ENCODE results near the gene USP36. TPM values are rescaled to one million over a fixed set of nuclear protein-coding genes. Genes with fewer than 3 reads are reported as not detected.

Gene USP36
- total and polyA plus RNA-seq, 9 of the 15 experiments (the other 6 are each of a cell fraction or from before 2014, with no cell fraction given) = 6.4 to 72.8 (median 22.5) TPM

GRCh38 chr17:78764871-78765270 is 75.7 kb downstream of the USP36 start (continued):
- TF ChIP-seq JUNB (CRISPR knock-in tag; conservative IDR thresholded peaks at IDR 0.05) = no peak
- no peak for TF ChIP-seq CUX1 (CRISPR knock-in tag; IDR thresholded peaks at IDR 0.05)
- no peak for TF ChIP-seq ATF7 (IDR thresholded peaks at IDR 0.05)

- no TSS peak for BruUV-seq (replicated peaks)
- H3K4me1 ChIP-seq (replicated peaks in 1 of 2; ENCODE audit: control insufficient read depth in 2 of 2, insufficient read depth in 2 of 2, low read length in 2 of 2) = peaks cover 11 to 15% of the 10 kb centered on the region in 2 experiments; a peak in 4 of 5 replicates
- ChIA-PET CTCF (ENCODE audit: low intra/inter-chr PET ratio) (no interaction called here), POLR2A (no interaction called here)
- H3K27me3 ChIP-seq (ENCODE audit: control insufficient read depth in 2 of 2, insufficient read depth in 2 of 2, low read length in 2 of 2) = no peaks in the 10 kb centered on the region
- H3K4me2 ChIP-seq (ENCODE audit: insufficient read depth, low read length) = no peak overlapping the region
- H3K9ac ChIP-seq (ENCODE audit: insufficient read depth in 1 of 2, low read depth in 2 of 2, low read length in 2 of 2) = no peak overlapping the region
- no peaks in the 10 kb centered on the region for H3K36me3 ChIP-seq (ENCODE audit: control insufficient read depth, insufficient read depth, low read length)
- in situ Hi-C loops (cut with MboI) = no loop called here
- H3K9me3 ChIP-seq (replicated peaks; ENCODE audit: control insufficient read depth, insufficient read depth, low read depth, low read length) = no peaks in the 10 kb centered on the region
- DNase-seq (ENCODE audit: extremely low read depth in 1 of 4, low spot score in 3 of 4) (no peak), FAIRE-seq (no peak), ATAC-seq (no peak)
- H2AFZ ChIP-seq (ENCODE audit: low read depth, low read length) = no peak overlapping the region
- H3K79me2 ChIP-seq (ENCODE audit: control insufficient read depth, insufficient read depth, low read length) = peaks cover 50% of the 10 kb centered on the region
- intact Hi-C loops (cut with micrococcal nuclease) = no loop called here
- no peaks in the 10 kb centered on the region for H3K9me1 ChIP-seq (ENCODE audit: control insufficient read depth, insufficient read depth, low read length)
- H3K4me3 ChIP-seq = no peak overlapping the region
- no peak overlapping the region for H3K27ac ChIP-seq (ENCODE audit: extremely low read depth, low read depth, low read length)
- H4K20me1 ChIP-seq (replicated peaks; ENCODE audit: control insufficient read depth, insufficient read depth, low read length) = peaks cover 13% of the 10 kb centered on the region; the same call in 1 of the 2 replicates
- 74% methylated on average over 3 of the region's 3 CpGs for WGBS (ENCODE audit: insufficient coverage, low coverage, missing lambda C conversion rate)
- no peak for TF ChIP-seq MED1 (CRISPR knock-in tag; IDR thresholded peaks at IDR 0.05; ENCODE audit: borderline replicate concordance)
- TF ChIP-seq SREBF2 (CRISPR knock-in tag; IDR thresholded peaks at IDR 0.05) = no peak
- TF ChIP-seq BRCA1 (IDR thresholded peaks at IDR 0.05) = no peak
- no peak for TF ChIP-seq BRCA1 (CRISPR knock-in tag; IDR thresholded peaks at IDR 0.05)
- no peak for TF ChIP-seq ZBTB1 (CRISPR knock-in tag; IDR thresholded peaks at IDR 0.05; ENCODE audit: borderline replicate concordance, low read depth)
- TF ChIP-seq, protein P1, sequence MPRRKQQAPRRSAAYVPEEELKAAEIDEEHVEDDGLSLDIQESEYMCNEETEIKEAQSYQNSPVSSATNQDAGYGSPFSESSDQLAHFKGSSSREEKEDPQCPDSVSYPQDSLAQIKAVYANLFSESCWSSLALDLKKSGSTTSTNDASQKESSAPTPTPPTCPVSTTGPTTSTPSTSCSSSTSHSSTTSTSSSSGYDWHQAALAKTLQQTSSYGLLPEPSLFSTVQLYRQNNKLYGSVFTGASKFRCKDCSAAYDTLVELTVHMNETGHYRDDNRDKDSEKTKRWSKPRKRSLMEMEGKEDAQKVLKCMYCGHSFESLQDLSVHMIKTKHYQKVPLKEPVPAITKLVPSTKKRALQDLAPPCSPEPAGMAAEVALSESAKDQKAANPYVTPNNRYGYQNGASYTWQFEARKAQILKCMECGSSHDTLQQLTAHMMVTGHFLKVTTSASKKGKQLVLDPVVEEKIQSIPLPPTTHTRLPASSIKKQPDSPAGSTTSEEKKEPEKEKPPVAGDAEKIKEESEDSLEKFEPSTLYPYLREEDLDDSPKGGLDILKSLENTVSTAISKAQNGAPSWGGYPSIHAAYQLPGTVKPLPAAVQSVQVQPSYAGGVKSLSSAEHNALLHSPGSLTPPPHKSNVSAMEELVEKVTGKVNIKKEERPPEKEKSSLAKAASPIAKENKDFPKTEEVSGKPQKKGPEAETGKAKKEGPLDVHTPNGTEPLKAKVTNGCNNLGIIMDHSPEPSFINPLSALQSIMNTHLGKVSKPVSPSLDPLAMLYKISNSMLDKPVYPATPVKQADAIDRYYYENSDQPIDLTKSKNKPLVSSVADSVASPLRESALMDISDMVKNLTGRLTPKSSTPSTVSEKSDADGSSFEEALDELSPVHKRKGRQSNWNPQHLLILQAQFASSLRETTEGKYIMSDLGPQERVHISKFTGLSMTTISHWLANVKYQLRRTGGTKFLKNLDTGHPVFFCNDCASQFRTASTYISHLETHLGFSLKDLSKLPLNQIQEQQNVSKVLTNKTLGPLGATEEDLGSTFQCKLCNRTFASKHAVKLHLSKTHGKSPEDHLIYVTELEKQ (CRISPR knock-in tag; IDR thresholded peaks at IDR 0.05) = no peak
- no peak for TF ChIP-seq ZHX1 (conservative IDR thresholded peaks at IDR 0.05; ENCODE audit: low read length)
- TF ChIP-seq CBFA2T2 (conservative IDR thresholded peaks at IDR 0.05) = no peak
Measured at GRCh38 chr17:78763561-78763960, 77.1 kb downstream of the USP36 start.

Measured in K562 (cell line).